PC-9 (cell line): ENCODE measurements around the gene MUCL3.

Experiments used
- CTCF ChIP-seq: fragments of 200-600 bp; sonication (generic); conservative IDR thresholded peaks from 2 replicates; pipeline ENCODE4 v1.6.1; 2017; ENCODE audit warnings: mixed run types, antibody characterized with exemption, mild to moderate bottlenecking, moderate library complexity
- EZH2 ChIP-seq: fragments of 200-600 bp; sonication (generic); IDR thresholded peaks from 2 replicates; pipeline ENCODE4 v1.8.0; 2017; ENCODE audit warnings: antibody characterized with exemption, low read depth

DNA sequence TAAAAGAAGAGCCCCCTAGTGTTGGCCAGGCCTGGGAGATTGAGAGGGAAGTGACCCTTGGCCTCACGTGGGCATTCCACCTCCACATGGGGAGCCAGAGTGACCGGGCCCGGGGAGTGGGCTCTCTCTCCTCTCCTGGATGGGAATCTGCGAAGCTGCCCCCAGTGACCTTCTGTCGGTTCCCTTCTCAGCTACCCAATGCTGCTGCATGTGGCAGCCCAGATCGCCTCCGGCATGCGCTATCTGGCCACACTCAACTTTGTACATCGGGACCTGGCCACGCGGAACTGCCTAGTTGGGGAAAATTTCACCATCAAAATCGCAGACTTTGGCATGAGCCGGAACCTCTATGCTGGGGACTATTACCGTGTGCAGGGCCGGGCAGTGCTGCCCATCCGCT is 42.9 kb upstream of the MUCL3 start:
- TF ChIP-seq CTCF (no peak), EZH2 (no peak)
